ENCODE measurements around the gene PTGIS. TPM values are rescaled to one million over a fixed set of nuclear protein-coding genes. Genes with fewer than 3 reads are reported as not detected.

PTGIS gene
- total and polyA plus RNA-seq, 7 donors = 2.7 to 26.5 (median 8.0) TPM

- TF ChIP-seq CTCF (IDR thresholded peaks at IDR 0.05) = no peak
- Histone ChIP-seq H3K4me3 (no peak overlapping the region), H3K27ac (no peak overlapping the region), H3K9me3 (no peaks in the 10 kb centered on the region), H3K27me3 (ENCODE audit: insufficient read depth in 3 of 3, low read length in 2 of 3) (peaks cover 0 to 3% (median 0%) of the 10 kb centered on the region in 3 donors), H3K4me1 (no peaks in the 10 kb centered on the region), H3K36me3 (ENCODE audit: insufficient read depth in 1 of 2, low read depth in 1 of 2) (no peaks in the 10 kb centered on the region)
- intact Hi-C loops (cut with DNase I) = no loop called here
- 76 to 81% (median 76%) methylated on average over 4 of the region's 4 CpGs for WGBS, 3 donors
- no peak for ATAC-seq
- DNase-seq = no peak
Measured at GRCh38 chr20:49519212-49519712, 48.7 kb downstream of the PTGIS start.

GRCh38 chr20:49518576-49518975 is 49.4 kb downstream of the PTGIS start:
- no peak overlapping the region for H3K4me3 ChIP-seq
- H3K36me3 ChIP-seq (ENCODE audit: insufficient read depth in 1 of 2, low read depth in 1 of 2) = no peaks in the 10 kb centered on the region
- no peak for TF ChIP-seq CTCF (IDR thresholded peaks at IDR 0.05)
- H3K27me3 ChIP-seq (ENCODE audit: insufficient read depth in 3 of 3, low read length in 2 of 3) = peaks cover 0 to 3% (median 0%) of the 10 kb centered on the region in 3 donors
- H3K4me1 ChIP-seq = no peaks in the 10 kb centered on the region
- no peak for ATAC-seq
- intact Hi-C loops (cut with DNase I) = no loop called here
- no peak for DNase-seq
- no peaks in the 10 kb centered on the region for H3K9me3 ChIP-seq
- no peak overlapping the region for H3K27ac ChIP-seq
- 77 to 87% (median 80%) methylated on average over 5 of the region's 5 CpGs for WGBS, 3 donors

- 88 to 95% (median 92%) methylated on average over 4 of the region's 4 CpGs for WGBS, 3 donors
- ATAC-seq (no peak), DNase-seq (no peak)
Measured at GRCh38 chr20:49517805-49518100, 50.2 kb downstream of the PTGIS start.

GRCh38 chr20:49516916-49517804 is 50.8 kb downstream of the PTGIS start:
- no peak for DNase-seq
- peak in 3 of 4 donors; percentile 25 to 67 (median 48) for ATAC-seq
- Histone ChIP-seq H3K36me3 (ENCODE audit: insufficient read depth in 1 of 2, low read depth in 1 of 2) (no peaks in the 10 kb centered on the region), H3K27ac (no peak overlapping the region), H3K9me3 (no peaks in the 10 kb centered on the region), H3K4me1 (no peaks in the 10 kb centered on the region), H3K4me3 (no peak overlapping the region), H3K27me3 (ENCODE audit: insufficient read depth in 3 of 3, low read length in 2 of 3) (peaks cover 0 to 4% (median 0%) of the 10 kb centered on the region in 3 donors)
- 58 to 76% (median 64%) methylated on average over 17 of the region's 17 CpGs for WGBS, 3 donors
- intact Hi-C loops (cut with DNase I) = no loop called here
- no peak for TF ChIP-seq CTCF (IDR thresholded peaks at IDR 0.05)

More at GRCh38 chr20:49517805-49518100, 50.2 kb downstream of the PTGIS start:
- TF ChIP-seq CTCF (IDR thresholded peaks at IDR 0.05) = no peak
- Histone ChIP-seq H3K4me3 (no peak overlapping the region), H3K27ac (no peak overlapping the region), H3K36me3 (ENCODE audit: insufficient read depth in 1 of 2, low read depth in 1 of 2) (no peaks in the 10 kb centered on the region), H3K9me3 (no peaks in the 10 kb centered on the region), H3K4me1 (no peaks in the 10 kb centered on the region), H3K27me3 (ENCODE audit: insufficient read depth in 3 of 3, low read length in 2 of 3) (peaks cover 0 to 3% (median 0%) of the 10 kb centered on the region in 3 donors)
- intact Hi-C loops (cut with DNase I) = no loop called here

All from psoas muscle (tissue), 8 donors.